ENCODE results near the gene C9orf43.

The C9orf43 gene

GRCh38 chr9:113465599-113466140 is 55.1 kb downstream of the C9orf43 start:
- no peak overlapping the region for H3K4me3 ChIP-seq (replicated peaks in 1 of 2; ENCODE audit: low read depth in 2 of 2, low read length in 2 of 2)
- TF ChIP-seq CTCF (IDR thresholded peaks at IDR 0.05; ENCODE audit: low read depth, low read length) = no peak
- DNase-seq (ENCODE audit: low read depth in 2 of 2) = no peak

- TF ChIP-seq CTCF (IDR thresholded peaks at IDR 0.05; ENCODE audit: low read depth, low read length) = no peak
- DNase-seq (ENCODE audit: low read depth in 2 of 2) = no peak
Measured at GRCh38 chr9:113467183-113467582, 56.6 kb downstream of the C9orf43 start.

GRCh38 chr9:113468716-113469448 is 58.3 kb downstream of the C9orf43 start:
- DNase-seq (ENCODE audit: low read depth in 2 of 2) = no peak
- no peak overlapping the region for H3K4me3 ChIP-seq (replicated peaks in 1 of 2; ENCODE audit: low read depth in 2 of 2, low read length in 2 of 2)
- no peak for TF ChIP-seq CTCF (IDR thresholded peaks at IDR 0.05; ENCODE audit: low read depth, low read length)

More at GRCh38 chr9:113467183-113467582, 56.6 kb downstream of the C9orf43 start:
- no peak overlapping the region for H3K4me3 ChIP-seq (replicated peaks in 1 of 2; ENCODE audit: low read depth in 2 of 2, low read length in 2 of 2)

GRCh38 chr9:113471143-113471542 is 60.6 kb downstream of the C9orf43 start:
- no peak overlapping the region for H3K4me3 ChIP-seq (replicated peaks in 1 of 2; ENCODE audit: low read depth in 2 of 2, low read length in 2 of 2)
- DNase-seq (ENCODE audit: low read depth in 2 of 2) = no peak
- TF ChIP-seq CTCF (IDR thresholded peaks at IDR 0.05; ENCODE audit: low read depth, low read length) = no peak

GRCh38 chr9:113471566-113471965 is 61.0 kb downstream of the C9orf43 start:
- no peak for DNase-seq (ENCODE audit: low read depth in 2 of 2)
- no peak for TF ChIP-seq CTCF (IDR thresholded peaks at IDR 0.05; ENCODE audit: low read depth, low read length)
- no peak overlapping the region for H3K4me3 ChIP-seq (replicated peaks in 1 of 2; ENCODE audit: low read depth in 2 of 2, low read length in 2 of 2)

GRCh38 chr9:113472199-113472598 is 61.7 kb downstream of the C9orf43 start:
- no peak for TF ChIP-seq CTCF (IDR thresholded peaks at IDR 0.05; ENCODE audit: low read depth, low read length)
- DNase-seq (ENCODE audit: low read depth in 2 of 2) = no peak
- no peak overlapping the region for H3K4me3 ChIP-seq (replicated peaks in 1 of 2; ENCODE audit: low read depth in 2 of 2, low read length in 2 of 2)

All from cardiac fibroblast (primary cell).